Nucleus accumbens (tissue), 56 donors: ENCODE data around the gene ATP10A.
A peak's percentile ranks its signal among the peaks of the same experiment; 100 is the strongest.
"Not testable (repeated sequence)": the region's sequence is repeated elsewhere in the genome, so short reads cannot be mapped to it uniquely, and the experiment has no call there.

Source experiments
- DNase-seq, 56 donors: peaks; one replicate each; lab custom pipeline; 2025; lab: John Stamatoyannopoulos, UW

Gene ATP10A

DNA sequence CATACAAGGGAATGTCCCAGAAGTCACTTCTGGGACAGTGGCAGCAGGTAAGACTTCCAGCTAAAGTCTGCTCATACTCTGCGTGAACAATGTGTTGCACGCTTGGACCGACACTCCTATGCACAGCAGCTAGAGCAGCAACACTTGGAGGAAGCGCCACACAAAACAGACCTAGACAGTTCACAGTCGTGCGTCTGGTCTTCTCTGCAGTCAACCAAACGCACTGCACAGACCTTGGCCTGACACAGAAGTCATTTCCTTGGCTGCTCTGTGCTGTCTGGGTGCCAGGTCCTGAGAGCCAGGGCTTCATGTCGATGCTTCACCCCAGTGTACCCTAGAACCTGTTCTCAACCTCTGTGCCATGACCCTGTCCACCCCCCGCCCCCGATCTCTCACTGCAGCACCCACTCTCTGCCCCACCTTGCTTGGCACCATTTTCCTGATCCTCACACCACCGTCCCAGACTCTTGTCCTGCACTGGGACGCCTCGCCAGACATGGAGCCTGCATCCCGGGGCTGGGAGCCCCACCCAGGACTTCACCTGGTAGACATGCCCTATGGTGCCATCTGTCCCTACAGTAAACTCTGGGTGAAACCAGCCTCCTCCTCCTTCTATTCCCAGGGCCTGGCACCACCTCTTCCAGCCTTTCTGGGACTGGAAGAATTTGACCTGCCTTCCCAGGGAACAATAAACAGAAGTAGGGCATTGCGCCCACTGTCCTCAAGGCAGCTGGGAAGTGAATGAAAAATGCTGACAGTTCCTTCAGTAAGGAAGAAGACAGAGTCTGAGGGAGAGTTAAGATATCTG is 3.1 kb downstream of the ATP10A start:
- DNase-seq: no peak

GRCh38 chr15:25858952-25859760 is 4.0 kb downstream of the ATP10A start:
- no peak for DNase-seq

DNA sequence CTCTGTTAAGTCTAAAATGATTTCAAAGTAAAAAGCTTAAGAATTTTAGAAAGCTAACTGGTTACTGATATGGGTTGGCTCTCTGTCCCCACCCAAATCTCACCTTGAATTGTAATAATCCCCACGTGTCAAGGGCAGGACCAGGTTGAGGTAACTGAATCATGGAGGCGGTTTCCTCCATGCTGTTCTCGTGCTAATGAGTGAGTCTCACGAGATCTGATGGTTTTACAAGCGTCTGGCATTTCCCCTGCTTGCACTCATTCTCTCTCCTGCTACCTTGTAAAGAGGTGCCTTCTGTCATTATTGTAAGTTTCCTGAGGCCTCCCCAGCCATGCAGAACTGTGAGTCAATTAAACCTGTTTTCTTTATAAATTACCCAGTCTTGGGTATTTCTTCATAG is 7.1 kb downstream of the ATP10A start:
- not testable (repeated sequence) for DNase-seq

- DNase-seq: no peak
These were observed 10.2 kb downstream of the ATP10A start for GRCh38 chr15:25852661-25853524.

DNA sequence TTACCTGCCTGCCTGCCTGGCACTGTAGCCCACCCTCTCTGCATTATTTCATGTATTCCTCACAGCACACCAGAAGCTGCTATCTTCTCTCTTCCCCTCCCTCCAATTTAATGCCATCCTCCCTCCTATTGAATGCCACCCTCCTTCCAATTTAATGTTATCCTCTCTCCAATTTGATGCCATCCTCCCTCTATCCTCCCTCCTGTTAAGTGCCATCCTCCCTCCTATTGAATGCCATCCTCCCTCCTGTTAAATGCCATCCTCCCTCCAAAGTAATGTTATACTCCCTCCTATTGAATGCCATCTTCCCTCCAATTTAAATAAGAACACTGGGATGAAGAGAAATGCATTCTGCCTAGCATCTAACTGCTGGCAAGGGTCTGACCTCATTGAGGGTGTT is 11.1 kb downstream of the ATP10A start:
- no peak for DNase-seq

GRCh38 chr15:25850154-25851111 is 12.7 kb downstream of the ATP10A start:
- peak in 3 of 56 donors; percentile 10 to 22 (median 18) for DNase-seq

GRCh38 chr15:25849157-25849921 is 13.8 kb downstream of the ATP10A start:
- no peak for DNase-seq

DNA sequence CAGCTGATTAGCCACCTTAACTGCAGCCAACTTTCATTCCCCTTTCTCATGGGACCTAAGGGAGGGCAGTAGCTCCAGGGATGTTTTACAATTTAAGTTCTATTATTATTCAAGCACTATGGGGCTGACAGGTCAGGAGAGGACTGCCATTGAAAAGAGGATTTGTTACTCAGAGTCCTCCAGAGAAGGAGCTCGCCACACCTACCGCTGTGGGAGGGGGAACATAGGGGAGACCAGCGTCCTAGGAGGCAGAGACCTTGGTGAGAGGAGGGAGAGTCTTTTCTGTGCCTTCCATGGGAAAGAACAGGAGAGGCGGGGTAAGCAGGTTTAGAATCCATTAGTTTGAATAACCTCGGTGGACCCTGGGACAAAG is 14.4 kb downstream of the ATP10A start:
- no peak for DNase-seq

DNA sequence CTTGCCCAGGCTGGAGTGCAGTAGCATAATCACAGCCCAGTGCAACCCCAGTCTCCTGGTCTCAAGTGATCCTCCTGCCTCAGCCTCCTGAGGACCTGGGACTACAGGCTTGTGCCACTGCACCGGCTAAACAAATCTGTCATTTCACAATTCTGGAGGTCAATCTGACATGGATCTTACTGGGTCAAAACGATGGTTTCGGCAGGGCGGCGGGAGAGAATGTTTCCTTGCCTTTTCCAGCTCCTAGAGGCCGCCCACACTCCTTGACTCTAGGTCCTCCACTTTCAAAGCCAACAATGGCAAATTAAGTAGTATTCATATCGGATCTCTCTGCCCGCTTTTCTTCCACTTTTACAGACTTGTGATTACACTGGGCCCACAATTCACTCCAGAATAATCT is 14.8 kb downstream of the ATP10A start:
- DNase-seq: no peak

GRCh38 chr15:25847051-25847450 is 16.1 kb downstream of the ATP10A start:
- DNase-seq: no peak

DNA sequence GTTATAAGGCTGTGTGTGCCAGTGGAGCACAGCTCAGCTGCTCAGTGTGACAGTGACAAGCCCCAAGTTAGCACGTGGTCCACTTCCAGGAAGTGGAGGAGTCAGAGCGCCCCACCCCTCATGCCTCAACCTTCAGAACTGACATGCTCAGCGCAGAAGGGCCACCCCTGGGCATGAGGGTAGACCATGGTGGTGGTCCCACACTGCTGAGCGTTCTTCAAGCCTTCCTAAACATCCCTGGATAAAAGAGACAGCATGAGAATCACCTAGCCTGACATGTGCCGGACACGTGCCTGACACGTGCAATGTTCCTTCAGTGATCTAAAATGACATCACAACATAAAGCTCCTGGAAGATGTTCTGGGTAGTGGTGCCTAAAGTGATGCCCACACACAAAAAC is 16.8 kb downstream of the ATP10A start:
- DNase-seq: no peak

DNA sequence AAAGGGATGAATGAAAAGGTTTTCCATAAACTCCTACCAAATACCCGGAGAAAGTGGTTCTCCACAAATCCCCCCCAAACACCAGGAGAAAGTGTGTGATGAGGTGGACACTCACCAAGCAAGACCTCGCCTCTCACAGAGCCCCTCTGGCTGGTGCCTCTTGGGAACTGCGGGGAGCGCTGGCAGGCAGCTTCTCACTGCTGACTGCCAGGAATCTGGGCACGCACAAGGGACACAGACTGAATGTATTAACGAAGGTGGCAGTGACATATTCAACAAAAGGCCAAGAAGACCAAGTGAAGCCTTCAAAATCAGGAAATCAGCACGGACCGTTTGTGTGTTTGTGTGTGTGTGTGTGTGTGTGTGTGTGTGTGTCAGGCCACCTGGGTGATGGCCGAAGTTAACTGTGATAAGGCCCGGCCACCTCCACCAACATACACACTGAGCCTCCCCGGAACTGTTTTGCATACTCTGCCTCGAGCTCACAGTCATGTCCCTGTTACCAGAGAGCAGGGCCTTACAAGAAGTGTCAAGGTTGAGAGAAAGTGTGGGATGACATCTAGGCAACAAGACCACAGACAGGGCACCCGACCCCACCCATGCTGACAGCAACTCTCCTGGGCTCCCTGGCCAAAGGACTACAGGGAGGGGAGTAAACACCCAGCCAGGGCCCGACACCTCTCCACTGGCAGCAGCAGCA is 18.0 kb downstream of the ATP10A start:
- DNase-seq: peak in 4 of 56 donors; percentile 6 to 10 (median 8)

DNA sequence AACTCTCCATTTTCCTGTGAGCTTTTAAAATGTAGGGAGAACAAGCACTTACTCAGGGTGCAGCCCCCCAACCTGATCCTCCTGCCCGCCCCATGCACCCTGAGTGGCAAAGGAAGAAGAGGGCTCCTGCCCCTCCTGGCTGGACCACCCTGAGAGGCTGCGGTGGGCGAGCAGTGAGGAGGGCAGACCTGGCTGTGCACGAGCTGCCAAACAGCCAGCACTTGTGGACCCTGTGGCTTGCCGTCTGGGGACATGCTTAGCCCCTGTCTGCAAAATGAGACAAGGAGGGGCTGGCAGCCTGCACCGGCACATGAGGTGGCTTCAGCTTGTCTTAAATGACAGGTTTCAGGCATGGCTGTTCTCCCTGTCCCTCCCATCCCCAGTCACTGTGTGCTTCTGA is 18.6 kb downstream of the ATP10A start:
- no peak for DNase-seq

- no peak for DNase-seq
These were observed 19.1 kb downstream of the ATP10A start for GRCh38 chr15:25844076-25844475.

- no peak for DNase-seq
These were observed 23.4 kb downstream of the ATP10A start for GRCh38 chr15:25839638-25840156.

GRCh38 chr15:25838871-25839195 is 24.3 kb downstream of the ATP10A start:
- no peak for DNase-seq

DNA sequence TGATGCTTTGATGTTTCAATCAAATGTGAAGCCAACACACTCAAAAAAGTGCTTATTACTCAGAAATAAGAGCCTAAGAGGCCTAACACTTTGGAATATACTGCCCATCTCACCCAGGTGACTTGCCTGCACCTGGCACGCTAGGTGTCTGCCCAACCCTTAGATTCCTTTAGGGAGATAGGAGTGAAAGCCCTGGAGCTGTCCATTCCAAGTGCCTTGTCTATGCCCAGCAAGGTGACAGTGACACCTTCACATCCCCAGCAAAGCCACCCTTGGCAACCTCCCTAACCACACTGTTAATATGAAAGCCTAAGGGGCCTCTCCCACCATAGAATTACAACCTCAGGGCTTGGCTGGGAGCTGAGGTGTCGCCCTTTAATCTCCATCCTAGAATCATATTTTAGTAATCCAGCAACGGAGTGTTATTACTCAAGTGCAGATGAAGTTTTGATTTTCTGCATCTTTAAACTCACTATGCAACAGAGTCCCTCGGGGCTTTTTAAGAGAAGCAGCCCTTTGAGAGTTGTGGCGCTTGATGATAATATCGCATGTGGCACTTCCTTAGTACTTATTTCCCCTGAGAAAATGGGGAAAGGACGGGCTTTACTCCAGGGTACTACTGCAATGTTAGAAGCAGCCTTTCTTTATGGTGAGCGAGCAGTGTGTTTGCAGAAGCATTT is 24.8 kb downstream of the ATP10A start:
- DNase-seq: no peak

GRCh38 chr15:25832158-25832557 is 31.0 kb downstream of the ATP10A start:
- DNase-seq: no peak
